ENCODE results near the gene ATP8B4.

ATP8B4 gene

DNA sequence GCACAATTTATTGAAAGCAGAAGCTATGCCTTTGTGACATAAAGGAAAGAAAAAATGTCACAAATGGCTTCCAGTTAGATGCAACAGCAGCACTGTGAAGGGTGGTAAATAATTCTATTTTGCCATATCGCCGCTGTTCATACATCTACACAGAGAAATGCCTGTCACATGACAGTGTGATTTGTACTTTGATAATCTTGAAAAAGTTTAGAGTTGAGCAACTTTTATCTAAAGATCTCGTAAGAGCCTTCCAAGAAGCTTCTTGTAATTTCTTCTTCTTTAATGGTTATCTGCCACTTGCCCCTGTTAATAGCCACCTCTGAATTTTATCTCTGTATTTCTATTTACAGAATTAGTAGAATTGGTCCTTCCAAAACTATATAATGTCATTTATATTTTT, 192.3 kb downstream of the ATP8B4 start:
- DNase-seq = no peak

DNA sequence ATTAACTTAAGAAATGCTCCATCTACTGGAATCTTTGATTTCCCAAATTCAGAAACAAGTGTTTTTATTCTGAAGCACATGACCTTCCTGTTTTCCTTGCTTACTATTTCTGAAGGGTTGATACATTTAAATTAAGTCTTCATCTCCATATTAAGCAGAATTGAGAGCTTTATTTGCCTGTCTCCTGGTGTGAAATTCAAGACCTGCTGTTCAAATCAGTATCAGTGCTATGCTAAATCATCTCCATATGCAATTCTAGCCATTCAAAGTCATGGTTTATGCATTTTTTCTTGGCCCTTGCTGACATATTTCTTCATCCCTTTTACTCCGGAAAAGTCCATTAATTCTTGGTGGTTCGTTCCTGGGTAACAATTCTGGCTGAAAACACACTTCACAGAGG, 195.4 kb downstream of the ATP8B4 start:
- DNase-seq = no peak

DNA sequence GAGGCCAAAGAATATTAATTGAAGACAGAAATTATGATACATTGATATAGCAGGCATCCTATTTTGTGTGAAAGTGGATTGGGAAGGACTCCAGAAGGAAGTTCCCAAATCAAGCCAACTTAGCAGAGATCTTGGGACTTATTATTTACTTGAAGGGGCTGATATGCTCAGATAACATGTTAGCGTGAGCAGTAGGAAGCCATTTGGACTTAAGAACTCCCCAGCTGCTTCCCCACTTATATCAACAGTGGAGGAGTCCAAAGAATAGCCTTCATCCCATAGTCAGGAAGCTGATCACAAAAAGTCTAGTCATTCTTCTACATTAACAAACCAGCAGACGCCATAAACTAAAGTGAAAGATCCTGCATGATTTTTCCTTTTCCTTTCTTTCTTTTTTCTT, 200.0 kb downstream of the ATP8B4 start:
- DNase-seq = no peak

DNA sequence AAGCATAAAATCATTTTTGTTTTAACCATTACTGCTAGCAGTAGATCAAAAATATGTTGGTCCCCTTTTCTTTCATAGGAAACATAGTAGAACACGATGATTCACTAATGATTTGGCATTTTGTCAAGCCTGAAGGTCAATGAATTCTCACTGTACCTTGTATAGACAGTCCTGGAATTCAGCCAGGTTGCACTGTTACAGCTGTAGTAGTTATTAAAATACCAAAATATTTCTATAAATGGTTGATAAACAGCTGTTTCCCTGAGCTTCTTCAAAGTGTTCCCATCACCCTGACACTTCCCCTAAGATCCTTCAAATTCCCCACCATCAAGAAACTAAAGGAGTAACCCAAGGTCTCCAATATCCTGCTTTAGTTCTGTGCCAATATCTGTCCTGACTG, 200.9 kb downstream of the ATP8B4 start:
- DNase-seq = no peak

DNA sequence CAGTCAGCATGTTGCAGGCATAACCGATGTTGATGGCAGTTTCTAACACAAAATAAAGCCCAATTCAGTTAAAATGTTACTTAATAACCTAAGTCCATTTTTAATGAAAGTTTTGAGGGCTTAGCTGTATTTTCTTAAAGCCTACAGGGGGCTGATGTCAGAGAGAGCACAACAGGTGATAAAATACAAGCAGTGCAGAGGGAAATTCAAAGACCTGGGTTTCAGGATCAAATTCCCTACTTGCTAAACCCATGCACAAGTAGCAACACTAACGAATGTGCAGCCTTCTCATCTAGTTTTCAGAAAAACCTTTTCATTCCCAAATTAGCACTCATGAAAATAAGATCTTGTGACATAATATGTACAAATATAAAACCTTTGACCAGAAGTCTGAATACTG, 202.0 kb downstream of the ATP8B4 start:
- DNase-seq = no peak

DNA sequence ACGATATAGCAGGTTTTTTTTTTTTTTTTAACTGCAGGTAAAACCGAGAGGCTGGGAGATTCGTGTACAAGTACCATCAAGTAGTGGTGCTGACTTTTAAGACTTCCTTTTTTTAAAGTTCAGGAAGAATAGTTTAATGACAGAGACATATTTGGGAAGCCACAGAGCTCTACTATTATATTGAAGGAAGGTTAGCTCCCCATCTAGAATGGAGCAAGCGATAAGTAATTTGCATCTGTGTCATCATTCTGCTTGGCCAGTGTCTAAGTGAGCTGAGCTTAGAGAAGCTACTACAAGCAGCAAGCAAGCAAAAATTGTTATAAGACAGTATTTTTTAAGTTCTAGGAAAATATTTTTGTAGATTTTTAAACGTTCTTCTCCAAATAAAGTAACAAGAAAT, 203.2 kb downstream of the ATP8B4 start:
- DNase-seq = no peak

DNA sequence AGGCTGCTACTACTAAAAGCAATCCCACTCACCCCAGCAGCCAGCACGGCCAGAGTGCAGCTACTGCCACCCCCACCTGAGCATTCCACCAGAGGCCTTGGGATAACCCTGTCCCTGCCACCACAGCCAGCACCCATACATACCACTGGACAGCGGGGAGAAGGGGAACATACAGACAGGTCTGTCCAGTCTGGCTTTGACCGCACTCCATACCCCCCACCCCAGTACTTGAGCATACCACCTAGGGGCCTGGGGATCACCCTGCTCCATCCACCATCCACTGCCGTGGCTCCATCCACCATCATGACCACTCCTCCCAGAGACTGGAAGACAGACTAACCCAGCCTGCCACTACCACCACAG, 210.1 kb downstream of the ATP8B4 start:
- DNase-seq = no peak

DNA sequence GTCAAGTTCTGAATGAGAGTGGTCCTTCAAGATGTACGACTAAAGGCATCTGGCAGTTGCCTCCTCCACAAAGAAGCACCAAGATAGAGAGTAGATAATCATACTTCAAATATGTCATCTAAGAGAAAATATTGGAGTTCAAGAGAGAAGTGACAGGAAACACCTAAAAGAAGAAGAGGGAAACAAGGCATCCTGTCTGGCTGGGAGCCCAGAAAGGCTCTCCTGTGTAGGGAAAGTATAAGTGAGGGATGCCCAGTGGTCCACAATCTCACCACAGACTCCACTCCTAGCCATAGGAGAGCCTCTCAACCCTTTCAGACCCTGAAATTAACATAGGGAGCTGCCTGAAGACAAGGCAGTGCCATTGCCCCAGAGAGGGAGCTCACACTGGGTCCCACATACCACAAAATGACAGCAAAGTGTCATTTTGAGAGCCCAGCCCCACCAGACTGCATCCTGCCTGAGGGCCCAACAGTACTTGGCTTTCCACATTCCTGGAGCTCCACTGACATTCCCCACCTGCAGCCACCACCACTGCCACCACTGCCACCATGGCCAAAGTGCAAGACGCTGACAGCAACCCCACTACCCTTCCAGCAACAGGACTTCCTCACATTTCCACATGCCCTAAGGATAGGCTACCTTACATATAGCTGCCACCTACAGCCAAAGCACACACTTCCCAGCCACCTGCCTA, 210.6 kb downstream of the ATP8B4 start:
- DNase-seq = no peak

DNA sequence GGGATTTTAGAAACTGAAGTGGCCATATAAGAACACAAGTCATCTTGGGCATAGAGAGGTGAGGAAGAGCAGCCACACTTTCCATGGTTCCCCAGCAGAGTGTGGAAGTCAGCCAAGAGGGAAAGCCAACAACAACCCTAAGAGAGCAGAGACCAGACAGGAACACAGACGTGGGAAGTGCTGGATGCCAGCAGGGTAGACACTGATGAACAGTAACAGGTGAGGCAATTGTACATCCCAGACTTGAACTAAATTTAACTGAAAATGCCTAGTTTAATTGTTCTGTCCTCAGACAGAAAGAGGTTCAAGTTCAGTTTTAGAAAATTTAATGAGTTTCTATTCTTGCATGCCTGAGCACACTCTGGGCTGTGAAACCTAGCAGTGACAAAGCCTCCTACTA, 212.1 kb downstream of the ATP8B4 start:
- no peak for DNase-seq

DNA sequence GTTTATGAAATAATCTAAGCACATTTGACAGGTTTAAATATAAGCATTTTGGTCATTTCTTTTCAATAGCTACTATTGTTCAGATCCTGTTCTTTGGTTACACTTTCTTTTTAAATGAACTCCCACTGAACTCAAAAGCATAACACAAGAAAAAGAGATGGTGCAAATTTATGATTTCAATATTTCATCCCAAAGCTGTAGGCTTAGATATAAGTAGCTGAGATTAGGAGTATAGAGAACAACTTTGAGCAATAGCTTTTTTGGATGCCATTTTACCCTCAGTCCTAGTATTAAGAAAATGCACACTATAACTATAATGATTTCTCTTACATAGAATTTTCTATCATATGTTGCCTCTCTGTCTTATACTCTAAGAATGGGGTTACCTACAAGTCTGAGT, 213.8 kb downstream of the ATP8B4 start:
- no peak for DNase-seq

DNA sequence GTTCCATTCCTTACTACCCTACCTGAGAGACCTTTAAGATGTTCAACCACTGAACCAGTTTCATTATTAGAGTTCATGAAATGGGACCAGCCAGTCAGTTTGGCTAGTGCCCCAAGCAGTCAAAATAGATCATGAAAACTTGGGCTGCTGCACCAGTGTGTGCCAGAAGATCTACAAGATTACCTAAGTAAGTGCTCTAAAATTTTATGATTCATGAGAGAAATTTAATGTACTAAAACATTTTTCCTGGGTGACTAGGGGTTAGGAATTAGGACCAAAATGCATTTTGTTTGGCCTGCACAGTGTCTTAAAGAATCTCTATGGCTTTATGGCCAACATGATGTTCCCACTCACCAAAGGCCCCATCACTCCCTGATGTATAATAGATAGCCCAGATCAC, 214.7 kb downstream of the ATP8B4 start:
- no peak for DNase-seq

DNA sequence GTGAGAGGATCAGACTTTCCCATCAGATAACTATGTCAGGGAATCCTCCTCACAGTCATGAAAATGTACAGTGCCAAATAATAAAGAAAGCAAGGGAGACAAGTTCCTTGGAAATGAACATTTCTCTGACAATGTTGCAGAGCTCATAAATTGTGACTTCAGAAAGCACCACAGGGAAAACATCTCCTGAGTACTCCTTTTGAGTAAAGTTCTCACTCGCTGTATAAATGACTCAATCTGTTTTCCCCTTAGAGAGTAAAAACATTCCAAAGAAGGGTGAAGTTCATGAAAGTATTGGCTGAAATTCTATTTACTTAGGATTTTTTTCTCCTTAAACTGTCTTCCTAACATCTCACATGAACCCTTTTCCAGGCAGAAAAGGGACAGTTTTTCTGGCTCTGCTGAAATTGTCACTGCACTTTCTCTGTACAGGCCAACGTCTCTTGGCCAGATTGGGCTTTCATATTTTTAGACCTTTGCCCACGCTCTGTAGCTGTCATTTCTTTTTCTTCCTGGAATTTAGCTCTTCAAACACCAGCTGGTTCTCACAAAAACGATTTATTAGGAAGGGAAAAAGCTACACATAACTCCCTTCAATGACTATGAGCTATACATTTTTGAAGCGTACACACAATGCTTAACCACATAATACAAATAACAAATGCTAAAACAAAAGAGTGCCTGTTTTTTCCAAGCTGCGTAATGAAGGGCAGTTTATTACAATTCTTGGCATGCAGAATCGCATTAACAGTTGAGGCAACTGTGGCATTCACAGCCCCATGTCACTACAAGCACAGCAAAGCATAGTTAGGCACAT, 216.1 kb downstream of the ATP8B4 start:
- no peak for DNase-seq

DNA sequence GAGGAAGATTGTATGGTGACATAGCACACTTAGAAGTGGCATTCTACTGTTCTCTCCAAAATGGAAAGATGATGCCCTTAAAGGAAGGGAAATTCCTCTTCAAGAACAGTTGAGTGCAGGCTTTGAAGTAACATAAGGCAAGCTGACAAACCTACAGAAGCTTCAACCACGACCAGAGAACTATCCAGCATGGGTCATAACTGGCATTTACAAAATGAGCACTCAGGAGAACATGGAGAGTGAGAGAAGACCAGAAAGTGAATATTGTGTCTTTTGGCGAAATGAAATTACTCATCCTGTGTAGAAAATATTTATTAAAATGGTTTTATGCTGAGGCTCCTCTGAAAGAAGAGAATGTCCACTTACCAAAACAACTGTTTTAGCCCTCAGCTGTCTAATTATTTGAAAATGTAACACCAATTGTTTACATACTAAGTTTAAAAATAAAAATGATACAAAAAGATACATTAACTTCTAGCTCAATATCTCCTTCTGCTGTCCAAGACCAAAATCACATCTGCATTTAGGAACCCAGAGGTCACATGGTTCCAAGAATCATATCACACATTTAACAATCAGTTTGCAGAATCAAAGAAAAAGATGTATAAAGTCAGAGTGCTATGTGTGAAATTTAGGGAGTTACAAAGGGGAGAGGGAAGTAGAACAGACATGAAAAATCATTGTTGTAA, 216.9 kb downstream of the ATP8B4 start:
- DNase-seq = no peak

DNA sequence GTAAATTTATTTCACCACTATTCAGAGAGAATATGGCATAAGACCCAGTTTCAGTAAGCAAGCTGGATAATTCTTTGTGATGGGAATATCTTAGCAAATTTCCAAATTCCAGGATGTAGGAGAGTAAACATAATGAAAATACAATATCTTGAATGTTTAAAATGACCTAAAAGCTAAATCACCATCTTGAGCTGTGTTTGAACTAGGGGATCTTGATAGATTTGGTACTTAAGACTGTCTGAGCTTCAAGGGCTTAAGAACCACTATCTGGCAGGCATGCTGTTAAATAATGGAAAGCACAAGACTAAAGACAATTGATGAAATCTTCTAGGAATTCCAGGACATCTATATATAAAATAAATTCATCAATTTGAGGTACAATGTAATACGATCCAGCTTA, 217.7 kb downstream of the ATP8B4 start:
- DNase-seq = no peak

DNA sequence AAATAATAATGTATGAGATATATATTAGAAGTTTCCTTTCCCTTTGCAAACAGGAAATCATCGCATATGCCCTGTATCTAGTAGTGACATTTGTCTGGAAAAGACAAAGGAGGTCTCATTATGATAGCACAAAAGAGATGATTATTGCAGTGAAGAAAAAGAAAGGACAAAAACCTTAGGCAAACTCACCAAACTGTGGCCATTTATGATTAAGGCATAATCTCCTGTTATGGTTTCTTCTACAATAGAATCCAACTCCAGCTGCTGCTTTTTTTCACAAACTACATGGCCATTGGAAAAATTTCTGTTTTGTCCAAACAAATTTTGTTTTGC, 218.2 kb downstream of the ATP8B4 start:
- DNase-seq = no peak

DNA sequence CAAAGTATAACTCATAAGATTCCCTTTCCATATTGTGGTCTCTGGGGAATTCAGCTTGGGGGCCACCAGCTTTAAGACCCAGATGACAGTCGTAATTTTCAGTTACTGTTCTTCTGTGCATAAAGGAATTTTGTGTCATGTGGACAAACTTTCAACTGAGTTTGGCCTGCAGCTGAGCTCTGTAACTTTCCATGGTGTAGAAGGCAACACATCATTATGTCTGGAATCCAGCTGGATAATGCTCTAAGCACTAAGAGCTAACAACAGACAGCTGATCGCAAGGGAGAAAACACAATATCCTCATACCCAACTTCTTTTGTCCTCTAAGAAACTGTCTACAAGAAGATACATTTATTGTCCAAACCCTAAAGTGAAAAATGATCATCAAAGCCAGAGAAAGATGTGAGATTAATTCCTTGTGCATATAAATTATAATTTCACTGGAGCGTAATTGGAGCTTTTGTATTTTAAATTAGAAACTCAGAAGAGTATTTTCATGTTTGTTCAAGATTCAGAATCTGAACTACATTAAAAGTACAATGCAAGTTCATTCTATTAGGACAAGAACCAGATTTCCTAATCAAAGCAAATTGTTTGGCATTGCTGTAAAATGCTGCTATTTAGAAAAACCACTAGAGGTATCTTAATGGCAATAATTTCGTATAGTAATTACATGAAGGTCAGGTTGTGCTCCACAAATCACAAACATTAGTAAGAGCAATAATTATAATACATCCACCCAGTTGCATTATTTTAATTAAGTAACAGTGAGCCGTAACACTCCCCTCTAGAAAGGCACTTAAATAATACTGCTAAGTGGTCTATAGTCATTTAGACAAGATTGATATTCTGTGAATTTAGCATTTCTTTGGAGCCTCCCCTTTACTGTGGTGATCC, 218.8 kb downstream of the ATP8B4 start:
- DNase-seq = no peak

DNA sequence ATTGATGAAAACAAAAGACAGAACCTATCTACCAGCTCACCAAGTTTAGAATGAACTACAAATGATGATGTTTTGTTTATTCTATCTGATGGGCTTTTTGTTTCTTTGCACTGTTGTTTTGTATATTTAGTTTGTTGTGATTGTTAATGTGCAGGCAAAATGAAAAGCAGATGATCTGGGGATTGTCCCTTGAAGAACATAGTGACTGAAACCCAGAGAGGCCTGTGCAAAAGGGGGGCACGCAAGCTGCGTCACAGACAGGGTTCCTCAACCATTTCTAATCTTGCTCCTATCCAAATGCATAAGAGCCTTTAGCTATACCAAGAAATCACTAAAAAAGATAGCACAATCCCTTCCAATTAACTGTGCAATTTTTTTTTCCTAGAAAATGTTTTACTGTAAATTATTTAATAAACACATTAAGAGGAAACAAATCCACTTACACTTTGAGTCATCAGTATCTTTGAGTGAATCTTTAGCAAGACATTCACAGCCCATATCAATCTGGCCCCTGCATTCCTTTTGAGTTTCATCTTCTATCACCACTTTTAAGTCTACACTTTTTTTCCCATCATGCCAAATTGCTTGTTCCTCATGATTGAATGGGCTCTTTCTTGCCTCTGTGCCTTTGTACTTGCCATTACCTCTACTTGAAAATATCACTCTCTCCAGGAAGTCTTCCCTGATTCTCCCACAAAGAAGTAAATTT, 220.3 kb downstream of the ATP8B4 start:
- no peak for DNase-seq

DNA sequence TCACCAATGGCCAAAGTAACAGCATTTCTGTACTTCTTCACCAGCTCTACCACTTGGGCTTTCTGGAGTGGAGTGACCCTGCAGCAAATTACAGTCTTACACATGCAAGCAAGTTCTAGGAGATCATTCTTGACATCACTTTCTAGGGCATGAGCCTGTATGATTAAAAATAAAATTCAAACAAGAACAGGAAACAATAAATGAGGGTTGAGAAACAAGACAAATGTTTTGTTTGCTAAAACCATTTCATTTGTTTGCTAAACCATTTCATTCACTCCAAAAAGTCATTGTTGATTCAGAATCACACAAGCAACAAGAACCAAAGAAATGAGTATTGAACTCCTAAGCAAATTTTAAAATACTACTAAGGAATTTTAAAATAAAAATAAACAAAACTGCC, 220.9 kb downstream of the ATP8B4 start:
- no peak for DNase-seq

DNA sequence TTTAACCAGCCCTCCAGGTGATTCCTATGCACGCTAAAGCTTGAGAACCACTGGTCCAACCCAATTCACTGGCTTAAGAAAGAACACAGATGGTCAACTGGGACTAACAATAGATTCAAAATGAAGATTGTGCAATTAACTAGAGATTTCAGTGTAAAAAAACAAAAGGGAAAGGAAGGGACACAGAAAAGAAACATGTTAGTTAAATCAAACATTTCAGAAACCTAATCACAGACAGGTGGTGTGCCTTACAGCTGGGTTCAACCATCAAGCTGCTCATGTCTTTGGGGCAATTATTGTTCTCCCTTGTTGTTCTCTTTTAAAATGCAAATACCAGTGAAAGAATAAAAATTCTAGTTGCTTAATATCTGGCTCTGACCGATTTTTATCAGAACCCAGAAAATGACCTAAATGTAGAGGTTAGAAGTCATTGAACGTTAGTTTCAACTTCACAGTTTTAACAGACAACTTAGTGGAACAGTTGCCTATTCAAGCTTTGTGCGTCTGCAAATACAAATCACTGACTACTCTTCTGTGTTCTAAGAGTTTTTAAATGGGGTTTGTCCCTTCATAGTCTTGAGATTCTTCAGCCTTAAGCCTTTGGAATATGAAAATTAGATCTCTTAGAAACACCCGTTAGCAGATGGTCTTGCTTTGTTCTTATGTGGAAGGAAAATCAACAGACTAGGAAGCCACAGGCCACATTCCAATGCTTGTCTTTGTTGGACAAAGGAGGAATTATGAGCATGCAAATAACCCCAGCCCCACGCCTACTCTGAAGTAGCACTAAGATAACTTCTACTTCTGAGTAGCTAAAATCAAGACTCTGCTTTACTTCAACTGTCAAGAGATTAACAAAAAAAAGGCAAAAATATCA, 223.4 kb downstream of the ATP8B4 start:
- DNase-seq = no peak

DNA sequence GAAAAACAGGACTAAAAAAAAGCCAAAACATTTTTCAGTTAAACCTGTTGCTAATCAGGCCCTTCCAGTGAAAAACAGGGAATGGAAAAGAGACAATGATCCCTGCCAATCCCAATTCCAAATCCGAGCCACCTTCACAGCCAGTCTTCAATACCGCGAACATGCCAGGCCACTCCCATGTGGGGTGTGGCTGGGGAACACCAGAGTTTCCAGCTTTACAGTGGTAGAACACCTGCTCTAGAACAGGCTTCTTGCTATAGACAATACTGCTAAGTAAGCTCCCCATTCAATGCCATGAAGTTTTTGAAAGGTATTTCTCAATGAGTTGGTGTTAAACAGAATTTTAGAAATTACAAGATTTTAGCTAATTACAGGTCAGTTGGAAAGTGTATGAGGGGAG, 228.3 kb downstream of the ATP8B4 start:
- DNase-seq = no peak

DNA sequence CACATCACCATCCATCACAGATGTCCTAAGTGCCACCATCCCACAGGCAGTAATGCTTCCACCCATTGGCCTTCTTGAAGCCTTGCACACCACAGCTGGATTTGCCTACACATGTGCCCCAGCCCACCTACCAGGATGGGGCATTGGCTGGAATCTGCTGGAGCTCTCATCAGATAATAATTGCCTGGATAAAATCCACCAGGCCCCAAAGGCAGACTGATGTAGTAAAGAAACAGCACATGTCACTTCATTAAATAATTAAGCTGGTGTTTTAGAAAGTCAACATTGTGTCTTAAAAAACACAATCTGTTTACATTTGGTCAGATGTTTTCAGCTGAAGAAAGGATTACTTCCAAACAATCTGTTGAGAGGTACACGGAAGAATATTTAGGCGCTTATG, 229.5 kb downstream of the ATP8B4 start:
- no peak for DNase-seq

DNA sequence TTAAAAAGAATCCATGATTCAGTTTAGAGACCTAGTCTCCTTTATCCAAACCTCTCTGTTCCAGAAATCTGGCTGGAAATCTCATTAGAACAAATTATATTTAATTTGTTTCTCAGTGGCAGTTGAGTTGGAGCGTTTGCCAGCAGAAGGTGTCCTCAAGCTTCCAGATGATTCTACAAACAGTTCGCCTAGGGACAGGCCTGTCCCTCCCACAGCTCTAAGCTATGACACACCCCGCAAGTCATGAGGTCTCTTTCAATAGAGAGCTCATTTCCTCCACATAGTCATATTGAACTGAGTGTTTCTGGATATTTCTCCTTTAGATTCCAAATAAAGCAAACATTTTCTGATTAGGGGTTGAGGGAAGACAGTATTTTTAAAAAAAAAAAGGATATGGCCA, 230.3 kb downstream of the ATP8B4 start:
- DNase-seq = no peak
